Heart left ventricle (tissue), 13 donors: ENCODE data around the gene CCL27.

ENCODE experiments used
- POLR2A ChIP-seq, 2 donors: fragments of 450-650 bp; IDR thresholded peaks; one replicate each; pipeline ENCODE4 v1.6.1; 2017; ENCODE audit warnings: antibody characterized with exemption in 2 of 2, mild to moderate bottlenecking in 2 of 2, moderate library complexity in 2 of 2
- TF ChIP-seq, protein P1 (sequence below), 12 donors: fragments of 200-600 bp; sonication (generic) in 4 of 12; IDR thresholded peaks; one replicate each; pipeline versions ENCODE4 v1.5.0 to v1.8.0; 2018 to 2022; ENCODE audit warnings: antibody characterized with exemption in 12 of 12, mild to moderate bottlenecking in 5 of 12
- donor health status: ischemic (EF 13 %, LVEDD 7.1; RV severe dilation, severe dysfunction).
- donor health status: DM: no; HTN: yes; CAD: no.
- donor health status: DM: no; HTN: no; CAD: no.
- donor health status: ischemic (EF 25% LVEDD 6.9; RV normal size, moderate dysfunction).
- donor health status: ischemic (EF 25% LVEDD 5.7; RV mildly dilated, moderate dysfunction).
- donor health status: ischemic (EF 35%, LVEDD 5.7; RV mildly dilated, moderate dysfunction).
- donor health status: nonischemic (EF 11% LVEDD 7.7; RV severe dilation, severe dysfunction).
- donor health status: DM: yes; HTN: yes; CAD: no.
- donor health status: PGD.
- donor health status: ischemic (EF 29% LVEDD 5.4; RV normal size, mild dysfunction).
- donor health status: nonischemic (EF 23%, LVEDD 6.1; RV moderate dilation, normal function).

DNA sequence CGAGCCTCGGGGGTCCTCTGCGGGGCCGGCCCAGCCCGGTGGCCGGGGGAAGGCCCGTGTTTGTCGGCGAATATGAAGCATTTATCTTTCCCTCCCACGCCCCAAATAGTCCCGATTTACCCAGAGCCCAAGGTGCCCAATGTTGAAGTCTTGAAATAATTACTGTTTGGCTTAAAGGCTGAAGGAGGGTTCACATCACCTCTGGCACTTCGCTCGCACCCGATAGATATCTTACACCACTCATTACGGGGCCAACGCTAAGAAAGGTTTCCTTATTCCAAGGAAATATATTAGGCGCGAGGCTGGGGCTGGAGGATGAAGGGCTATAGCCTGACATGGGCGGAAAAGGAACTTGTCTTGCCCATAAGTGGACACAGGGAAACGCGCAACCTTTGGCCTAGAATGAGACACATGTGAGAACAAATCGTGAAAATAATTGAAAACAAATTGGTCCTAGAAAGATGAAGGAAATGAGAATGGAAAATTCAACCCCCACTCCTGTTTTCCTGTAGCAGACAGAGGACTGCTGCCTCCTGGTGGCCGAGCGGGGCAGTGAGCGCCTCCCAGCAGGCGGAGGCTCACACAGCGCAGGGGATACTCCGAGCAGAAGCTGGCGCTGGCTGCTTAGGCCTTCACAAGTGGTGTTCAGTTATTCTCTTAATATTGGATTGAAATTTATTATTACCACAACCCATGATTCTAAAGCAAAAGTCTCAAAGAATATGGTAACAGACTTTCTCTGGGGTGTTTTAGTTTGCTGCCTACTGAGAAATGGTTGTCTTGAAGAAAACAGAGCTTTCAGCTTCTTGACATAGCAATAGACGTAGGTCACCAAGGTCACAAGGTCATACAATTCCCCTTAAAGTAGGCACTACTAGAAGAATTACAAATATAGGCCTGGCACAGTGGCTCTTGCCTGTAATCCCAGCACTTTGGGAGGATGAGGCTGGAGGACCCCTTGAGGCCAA is 39.6 kb upstream of the CCL27 start:
- TF ChIP-seq, protein P1, sequence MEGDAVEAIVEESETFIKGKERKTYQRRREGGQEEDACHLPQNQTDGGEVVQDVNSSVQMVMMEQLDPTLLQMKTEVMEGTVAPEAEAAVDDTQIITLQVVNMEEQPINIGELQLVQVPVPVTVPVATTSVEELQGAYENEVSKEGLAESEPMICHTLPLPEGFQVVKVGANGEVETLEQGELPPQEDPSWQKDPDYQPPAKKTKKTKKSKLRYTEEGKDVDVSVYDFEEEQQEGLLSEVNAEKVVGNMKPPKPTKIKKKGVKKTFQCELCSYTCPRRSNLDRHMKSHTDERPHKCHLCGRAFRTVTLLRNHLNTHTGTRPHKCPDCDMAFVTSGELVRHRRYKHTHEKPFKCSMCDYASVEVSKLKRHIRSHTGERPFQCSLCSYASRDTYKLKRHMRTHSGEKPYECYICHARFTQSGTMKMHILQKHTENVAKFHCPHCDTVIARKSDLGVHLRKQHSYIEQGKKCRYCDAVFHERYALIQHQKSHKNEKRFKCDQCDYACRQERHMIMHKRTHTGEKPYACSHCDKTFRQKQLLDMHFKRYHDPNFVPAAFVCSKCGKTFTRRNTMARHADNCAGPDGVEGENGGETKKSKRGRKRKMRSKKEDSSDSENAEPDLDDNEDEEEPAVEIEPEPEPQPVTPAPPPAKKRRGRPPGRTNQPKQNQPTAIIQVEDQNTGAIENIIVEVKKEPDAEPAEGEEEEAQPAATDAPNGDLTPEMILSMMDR (IDR thresholded peaks at IDR 0.05): peak in 11 of 12 donors; percentile 96 to 100 (median 98)
- no peak for TF ChIP-seq POLR2A (IDR thresholded peaks at IDR 0.05)
